DOHH2 (cell line): ENCODE results near the gene SDE2.

Experiments used
- EZH2phosphoT487 ChIP-seq: fragments of 200-600 bp; sonication (generic); IDR thresholded peaks from 2 replicates; pipeline ENCODE4 v1.6.1; 2017; ENCODE audit warnings: borderline replicate concordance, mild to moderate bottlenecking, antibody characterized with exemption, low read length, moderate library complexity, mixed read lengths
- TF ChIP-seq, protein P1 (sequence below): fragments of 200-600 bp; sonication (generic); IDR thresholded peaks from one replicate; pipeline ENCODE4 v1.5.1; 2014; ENCODE audit warnings: antibody characterized with exemption, mild to moderate bottlenecking, low read depth, low read length; ENCODE audit not compliant: poor library complexity, severe bottlenecking

DNA sequence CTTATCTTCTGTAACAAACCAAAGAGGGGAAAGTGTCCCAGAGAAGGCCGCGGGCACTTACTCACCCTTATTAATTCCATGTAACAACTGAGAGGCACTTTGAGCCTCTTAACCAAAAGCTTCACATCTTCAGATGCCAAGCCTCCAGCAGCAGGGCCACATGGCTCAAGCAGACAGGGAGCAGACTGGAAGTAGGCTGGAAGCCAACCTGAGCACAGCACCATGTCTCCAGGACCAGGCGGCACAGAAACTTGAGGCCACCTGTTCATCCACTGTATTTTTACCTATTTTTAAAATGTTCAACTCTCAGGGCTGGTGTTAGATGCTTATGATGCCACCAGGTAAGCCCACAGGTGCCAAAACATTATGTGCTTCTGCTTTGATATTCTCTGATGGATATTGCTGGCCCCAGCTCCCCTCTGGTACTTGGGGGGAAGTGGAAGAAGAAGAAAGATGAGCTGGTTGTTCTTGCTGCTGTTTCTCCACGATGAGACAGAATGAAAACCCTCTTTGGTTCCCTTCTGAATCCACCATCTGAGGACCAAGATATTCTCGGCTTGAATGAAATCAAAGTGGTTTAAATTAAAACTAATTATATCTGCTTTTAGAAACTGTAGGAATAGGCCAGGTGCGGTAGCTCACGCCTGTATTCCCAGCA lies 30.6 kb upstream of the SDE2 start:
- TF ChIP-seq, protein P1, sequence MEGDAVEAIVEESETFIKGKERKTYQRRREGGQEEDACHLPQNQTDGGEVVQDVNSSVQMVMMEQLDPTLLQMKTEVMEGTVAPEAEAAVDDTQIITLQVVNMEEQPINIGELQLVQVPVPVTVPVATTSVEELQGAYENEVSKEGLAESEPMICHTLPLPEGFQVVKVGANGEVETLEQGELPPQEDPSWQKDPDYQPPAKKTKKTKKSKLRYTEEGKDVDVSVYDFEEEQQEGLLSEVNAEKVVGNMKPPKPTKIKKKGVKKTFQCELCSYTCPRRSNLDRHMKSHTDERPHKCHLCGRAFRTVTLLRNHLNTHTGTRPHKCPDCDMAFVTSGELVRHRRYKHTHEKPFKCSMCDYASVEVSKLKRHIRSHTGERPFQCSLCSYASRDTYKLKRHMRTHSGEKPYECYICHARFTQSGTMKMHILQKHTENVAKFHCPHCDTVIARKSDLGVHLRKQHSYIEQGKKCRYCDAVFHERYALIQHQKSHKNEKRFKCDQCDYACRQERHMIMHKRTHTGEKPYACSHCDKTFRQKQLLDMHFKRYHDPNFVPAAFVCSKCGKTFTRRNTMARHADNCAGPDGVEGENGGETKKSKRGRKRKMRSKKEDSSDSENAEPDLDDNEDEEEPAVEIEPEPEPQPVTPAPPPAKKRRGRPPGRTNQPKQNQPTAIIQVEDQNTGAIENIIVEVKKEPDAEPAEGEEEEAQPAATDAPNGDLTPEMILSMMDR = no peak
- no peak for TF ChIP-seq EZH2phosphoT487
